Measurements from ENCODE around the gene TMC2. TPM values are rescaled to one million over a fixed set of nuclear protein-coding genes. Genes with fewer than 3 reads are reported as not detected.

TMC2 gene
- total and polyA plus RNA-seq, 2 of the 8 experiments (the other 6 are each of a cell fraction or from before 2014, with no cell fraction given): not detected

- no peak overlapping the region for H3K4ac ChIP-seq (replicated peaks; ENCODE audit: insufficient read length, low read depth, low read length)
- H3K27me3 ChIP-seq (replicated peaks in 1 of 4; ENCODE audit: control insufficient read depth in 3 of 4, extremely low read depth in 1 of 4, insufficient read depth in 3 of 4, low read length in 3 of 4): no peaks in the 10 kb centered on the region
- no peak overlapping the region for H2AK5ac ChIP-seq (ENCODE audit: low read depth, low read length)
- H3K79me2 ChIP-seq (ENCODE audit: control insufficient read depth in 1 of 2, insufficient read depth in 2 of 2, low read length in 2 of 2): no peaks in the 10 kb centered on the region
- no peak overlapping the region for H3K9ac ChIP-seq (replicated peaks in 1 of 4; ENCODE audit: extremely low read depth in 1 of 4, low read depth in 3 of 4, low read length in 3 of 4)
- H2BK20ac ChIP-seq (ENCODE audit: low read length): no peak overlapping the region
- no peak overlapping the region for H2BK15ac ChIP-seq (ENCODE audit: low read length)
- H3K56ac ChIP-seq (replicated peaks; ENCODE audit: insufficient read length, low read depth, low read length): no peak overlapping the region
- no peaks in the 10 kb centered on the region for H4K20me1 ChIP-seq (replicated peaks in 1 of 2; ENCODE audit: control insufficient read depth in 1 of 2, insufficient read depth in 2 of 2, low read length in 2 of 2)
- no peak overlapping the region for H2BK120ac ChIP-seq (replicated peaks; ENCODE audit: low read depth, low read length)
- ChIA-PET CTCF (ENCODE audit: partially characterized antibody) (interaction anchor here (0.5 to 0.7 kb wide), 2 partner anchors 55 to 233 kb away, joined by 3 read pairs; no protein-coding TSS in a partner anchor), POLR2A (ENCODE audit: partially characterized antibody) (interaction anchor here (1.5 kb wide), 1 partner anchor 77 kb away, joined by 3 read pairs; no protein-coding TSS in a partner anchor)
- no peaks in the 10 kb centered on the region for H3K9me3 ChIP-seq (ENCODE audit: insufficient read depth in 2 of 2, low read depth in 1 of 2, low read length in 1 of 2)
- no peaks in the 10 kb centered on the region for H3K23me2 ChIP-seq (ENCODE audit: low read depth, low read length)
- no peak overlapping the region for H4K8ac ChIP-seq (ENCODE audit: extremely low read depth, insufficient read depth, low read length)
- H2BK12ac ChIP-seq (ENCODE audit: low read depth, low read length): no peak overlapping the region
- H2AFZ ChIP-seq (ENCODE audit: low read length): no peak overlapping the region
- H3K79me1 ChIP-seq (ENCODE audit: low read depth, low read length): no peaks in the 10 kb centered on the region
- no peak overlapping the region for H3K14ac ChIP-seq (ENCODE audit: insufficient read length)
- no peak overlapping the region for H3K18ac ChIP-seq (ENCODE audit: extremely low read depth, low read length)
- no peak overlapping the region for H3K27ac ChIP-seq (ENCODE audit: low read depth, low read length)
- WGBS, 2 experiments (ENCODE audit: extremely low coverage in 1 of 2, insufficient coverage in 1 of 2, insufficient read length in 1 of 2, insufficient replicate concordance in 2 of 2, low coverage in 1 of 2, low lambda C conversion rate in 2 of 2, missing lambda C conversion rate in 1 of 2): 93% methylated on average over 5 of the region's 5 CpGs; no CpG with 5 or more reads in 1 of the 2 experiments
- DNase-seq (ENCODE audit: low read depth in 1 of 2, low spot score in 2 of 2) (no peak), FAIRE-seq (no peak)
- no peak overlapping the region for H3K23ac ChIP-seq (ENCODE audit: insufficient read length)
- H3K4me3 ChIP-seq (ENCODE audit: extremely low read depth in 1 of 4, insufficient read depth in 2 of 4, low read depth in 3 of 4, low read length in 4 of 4): no peak overlapping the region
- no peak overlapping the region for H4K91ac ChIP-seq (replicated peaks; ENCODE audit: insufficient read length, low read length)
- H3K4me2 ChIP-seq (ENCODE audit: insufficient read depth in 1 of 2, low read depth in 2 of 2, low read length in 2 of 2): no peak overlapping the region
- H4K5ac ChIP-seq (ENCODE audit: insufficient read length, low read depth, low read length): no peak overlapping the region
- no peak overlapping the region for H2BK5ac ChIP-seq (ENCODE audit: low read depth, low read length)
- no peaks in the 10 kb centered on the region for H3K36me3 ChIP-seq (ENCODE audit: control insufficient read depth in 2 of 4, insufficient read depth in 4 of 4, low read length in 3 of 4)
- no peaks in the 10 kb centered on the region; a peak in 1 of 7 replicates for H3K4me1 ChIP-seq (replicated peaks in 1 of 4; ENCODE audit: control insufficient read depth in 3 of 4, insufficient read depth in 4 of 4, low read length in 3 of 4)
- TF ChIP-seq CREB1 (IDR thresholded peaks at IDR 0.05) (no peak), RBBP5 (IDR thresholded peaks at IDR 0.05; ENCODE audit: borderline replicate concordance, low read depth, low read length) (no peak), KDM4A (IDR thresholded peaks at IDR 0.05; ENCODE audit: low read depth, low read length, severe bottlenecking) (no peak), RXRA (IDR thresholded peaks at IDR 0.05; ENCODE audit: insufficient read depth, low read depth, low read length) (no peak)
- TF ChIP-seq, protein P1, sequence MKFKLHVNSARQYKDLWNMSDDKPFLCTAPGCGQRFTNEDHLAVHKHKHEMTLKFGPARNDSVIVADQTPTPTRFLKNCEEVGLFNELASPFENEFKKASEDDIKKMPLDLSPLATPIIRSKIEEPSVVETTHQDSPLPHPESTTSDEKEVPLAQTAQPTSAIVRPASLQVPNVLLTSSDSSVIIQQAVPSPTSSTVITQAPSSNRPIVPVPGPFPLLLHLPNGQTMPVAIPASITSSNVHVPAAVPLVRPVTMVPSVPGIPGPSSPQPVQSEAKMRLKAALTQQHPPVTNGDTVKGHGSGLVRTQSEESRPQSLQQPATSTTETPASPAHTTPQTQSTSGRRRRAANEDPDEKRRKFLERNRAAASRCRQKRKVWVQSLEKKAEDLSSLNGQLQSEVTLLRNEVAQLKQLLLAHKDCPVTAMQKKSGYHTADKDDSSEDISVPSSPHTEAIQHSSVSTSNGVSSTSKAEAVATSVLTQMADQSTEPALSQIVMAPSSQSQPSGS (IDR thresholded peaks at IDR 0.05; ENCODE audit: low read length): no peak
Measured at GRCh38 chr20:2576317-2576727, 39.9 kb downstream of the TMC2 start.

Measured in H1 (cell line).